ENCODE measurements around the gene ZNF157. TPM values are rescaled to one million over a fixed set of nuclear protein-coding genes. Genes with fewer than 3 reads are reported as not detected.

The ZNF157 gene
- total and polyA plus RNA-seq, 2 of the 8 experiments (the other 6 are each of a cell fraction or from before 2014, with no cell fraction given): 0.67 to 2.2 TPM

- Histone ChIP-seq H2BK5ac (ENCODE audit: low read depth, low read length) (no peak overlapping the region), H2BK12ac (ENCODE audit: low read depth, low read length) (no peak overlapping the region), H3K18ac (ENCODE audit: extremely low read depth, low read length) (no peak overlapping the region), H4K20me1 (replicated peaks in 1 of 2; ENCODE audit: control insufficient read depth in 1 of 2, insufficient read depth in 2 of 2, low read length in 2 of 2) (no peaks in the 10 kb centered on the region), H3K9ac (replicated peaks in 1 of 4; ENCODE audit: extremely low read depth in 1 of 4, low read depth in 3 of 4, low read length in 3 of 4) (no peak overlapping the region), H3K14ac (ENCODE audit: insufficient read length) (no peak overlapping the region), H4K8ac (ENCODE audit: extremely low read depth, insufficient read depth, low read length) (no peak overlapping the region), H2BK120ac (replicated peaks; ENCODE audit: low read depth, low read length) (no peak overlapping the region), H3K56ac (replicated peaks; ENCODE audit: insufficient read length, low read depth, low read length) (no peak overlapping the region), H2AFZ (ENCODE audit: low read length) (no peak overlapping the region), H3K4ac (replicated peaks; ENCODE audit: insufficient read length, low read depth, low read length) (no peak overlapping the region), H2BK20ac (ENCODE audit: low read length) (no peak overlapping the region), H3K9me3 (ENCODE audit: insufficient read depth in 2 of 2, low read depth in 1 of 2, low read length in 1 of 2) (no peaks in the 10 kb centered on the region), H2BK15ac (ENCODE audit: low read length) (no peak overlapping the region), H4K5ac (ENCODE audit: insufficient read length, low read depth, low read length) (no peak overlapping the region), H3K4me1 (replicated peaks in 1 of 4; ENCODE audit: control insufficient read depth in 3 of 4, insufficient read depth in 4 of 4, low read length in 3 of 4) (no peaks in the 10 kb centered on the region; a peak in 1 of 7 replicates), H3K4me3 (ENCODE audit: extremely low read depth in 1 of 4, insufficient read depth in 2 of 4, low read depth in 3 of 4, low read length in 4 of 4) (no peak overlapping the region), H3K36me3 (ENCODE audit: control insufficient read depth in 2 of 4, insufficient read depth in 4 of 4, low read length in 3 of 4) (no peaks in the 10 kb centered on the region; a peak in 2 of 8 replicates), H2AK5ac (ENCODE audit: low read depth, low read length) (no peak overlapping the region), H3K27me3 (replicated peaks in 1 of 4; ENCODE audit: control insufficient read depth in 3 of 4, extremely low read depth in 1 of 4, insufficient read depth in 3 of 4, low read length in 3 of 4) (no peaks in the 10 kb centered on the region), H3K79me2 (ENCODE audit: control insufficient read depth in 1 of 2, insufficient read depth in 2 of 2, low read length in 2 of 2) (no peaks in the 10 kb centered on the region), H3K27ac (ENCODE audit: low read depth, low read length) (no peak overlapping the region), H3K23ac (ENCODE audit: insufficient read length) (no peak overlapping the region), H4K91ac (replicated peaks; ENCODE audit: insufficient read length, low read length) (no peak overlapping the region), H3K4me2 (ENCODE audit: insufficient read depth in 1 of 2, low read depth in 2 of 2, low read length in 2 of 2) (no peak overlapping the region), H3K23me2 (ENCODE audit: low read depth, low read length) (no peaks in the 10 kb centered on the region), H3K79me1 (ENCODE audit: low read depth, low read length) (no peaks in the 10 kb centered on the region)
- WGBS, 2 experiments (ENCODE audit: extremely low coverage in 1 of 2, insufficient coverage in 1 of 2, insufficient read length in 1 of 2, insufficient replicate concordance in 2 of 2, low coverage in 1 of 2, low lambda C conversion rate in 2 of 2, missing lambda C conversion rate in 1 of 2): 100% methylated on average over 1 of the region's 1 CpG; no CpG with 5 or more reads in 1 of the 2 experiments
- TF ChIP-seq CTBP2 (IDR thresholded peaks at IDR 0.05; ENCODE audit: borderline replicate concordance, insufficient read depth, insufficient read length, low read length) (no peak), TEAD4 (IDR thresholded peaks at IDR 0.05; ENCODE audit: low read depth, low read length) (no peak), NRF1 (IDR thresholded peaks at IDR 0.05; ENCODE audit: low read depth, low read length) (no peak), TAF1 (IDR thresholded peaks at IDR 0.05; ENCODE audit: low read depth, low read length) (no peak), GTF2F1 (IDR thresholded peaks at IDR 0.05; ENCODE audit: borderline replicate concordance, low read depth, low read length) (no peak), POLR2AphosphoS5 (IDR thresholded peaks at IDR 0.05; ENCODE audit: low read depth, low read length) (no peak), CBX8 (IDR thresholded peaks at IDR 0.05; ENCODE audit: borderline replicate concordance, low read depth, low read length) (no peak), CEBPB (IDR thresholded peaks at IDR 0.05; ENCODE audit: low read depth, low read length) (no peak), PHF8 (conservative IDR thresholded peaks at IDR 0.05; ENCODE audit: low read depth, low read length) (no peak), SP2 (IDR thresholded peaks at IDR 0.05; ENCODE audit: low read length) (no peak), SUZ12 (IDR thresholded peaks at IDR 0.05; ENCODE audit: low read length) (no peak), RBBP5 (IDR thresholded peaks at IDR 0.05; ENCODE audit: borderline replicate concordance, low read depth, low read length) (no peak), YY1 (IDR thresholded peaks at IDR 0.05; ENCODE audit: low read depth, low read length) (no peak), ZNF274 (IDR thresholded peaks at IDR 0.05; ENCODE audit: borderline replicate concordance, extremely low read depth, low read length) (no peak)
- CTCF ChIA-PET (ENCODE audit: partially characterized antibody): no interaction called here
- FAIRE-seq: no peak
- DNase-seq (ENCODE audit: low read depth in 1 of 2, low spot score in 2 of 2): no peak
- POLR2A ChIA-PET (ENCODE audit: partially characterized antibody): interaction anchor here (0.9 to 1.3 kb wide), 2 partner anchors 11 to 479 kb away, joined by 3 to 4 read pairs; no protein-coding TSS in a partner anchor
These were observed 90.2 kb downstream of the ZNF157 start for GRCh38 chrX:47460561-47460960.
